Measurements from ENCODE around the gene IGSF11.

- TF ChIP-seq POLR2AphosphoS5 (IDR thresholded peaks at IDR 0.05; ENCODE audit: low read depth, low read length): no peak
- no peak for TF ChIP-seq TAF1 (IDR thresholded peaks at IDR 0.05; ENCODE audit: borderline replicate concordance, low read depth, low read length)
Observed at GRCh38 chr3:118927449-118927848, 107.2 kb downstream of the IGSF11 start.
